ENCODE results near the gene ALAS1. TPM values are rescaled to one million over a fixed set of nuclear protein-coding genes. Genes with fewer than 3 reads are reported as not detected.

Gene ALAS1
- polyA plus RNA-seq, 1 donor (not counting 4 experiments of a cell fraction or from before 2014, with no cell fraction given), result 74.1 TPM

- peaks cover 33 to 36% of the 10 kb centered on the region in 2 experiments for H3K36me3 ChIP-seq (ENCODE audit: control insufficient read depth in 2 of 2, extremely low read depth in 1 of 2, insufficient read depth in 2 of 2, low read length in 2 of 2)
- no peak for DNase-seq (ENCODE audit: low read depth, low spot score)
- no peak overlapping the region for H3K4me2 ChIP-seq (ENCODE audit: control insufficient read depth, extremely low read depth, insufficient read depth, low read depth, low read length)
- H3K79me2 ChIP-seq (ENCODE audit: control insufficient read depth, insufficient read depth, low read length), result peaks cover 10% of the 10 kb centered on the region
- TF ChIP-seq CTCF (optimal IDR thresholded peaks at IDR 0.05 in 1 of 3, IDR thresholded peaks at IDR 0.05 in 1 of 3, conservative IDR thresholded peaks at IDR 0.05 in 1 of 3; ENCODE audit: extremely low read depth in 1 of 3, insufficient read depth in 2 of 3, low read length in 3 of 3) (no peak), EZH2 (IDR thresholded peaks at IDR 0.05; ENCODE audit: low read length) (no peak)
- no peaks in the 10 kb centered on the region for H4K20me1 ChIP-seq (ENCODE audit: control insufficient read depth, extremely low read depth, insufficient read depth, low read length)
- no peaks in the 10 kb centered on the region for H3K9me3 ChIP-seq (ENCODE audit: control insufficient read depth, low read depth, low read length)
- H2AFZ ChIP-seq (ENCODE audit: control insufficient read depth, low read length), result no peak overlapping the region
- dilution Hi-C loops (cut with MboI; ENCODE audit: extremely low pct_ligation_motif_present, low sequenced_read_pairs), result no loop called here
- H3K27ac ChIP-seq (ENCODE audit: control insufficient read depth, insufficient read depth, low read length), result no peak overlapping the region
- H3K27me3 ChIP-seq (ENCODE audit: control insufficient read depth, extremely low read depth, insufficient read depth, low read length), result no peaks in the 10 kb centered on the region
- H3K4me1 ChIP-seq (ENCODE audit: control insufficient read depth, extremely low read depth, insufficient read depth, low read length), result no peaks in the 10 kb centered on the region
- peaks cover 2% of the 10 kb centered on the region for H3K9me1 ChIP-seq (ENCODE audit: control insufficient read depth, extremely low read depth, insufficient read depth, low read length)
- no peak overlapping the region for H3K9ac ChIP-seq (ENCODE audit: control insufficient read depth, extremely low read depth, insufficient read depth, low read length)
- FAIRE-seq, result no peak
- H3K4me3 ChIP-seq (ENCODE audit: control insufficient read depth in 2 of 3, extremely low read depth in 1 of 3, insufficient read depth in 2 of 3, low read depth in 1 of 3, low read length in 3 of 3), result no peak overlapping the region
Measured at GRCh38 chr3:52227766-52228165, 29.8 kb downstream of the ALAS1 start.

- dilution Hi-C loops (cut with MboI; ENCODE audit: extremely low pct_ligation_motif_present, low sequenced_read_pairs), result no loop called here
- FAIRE-seq, result no peak
Measured at GRCh38 chr3:52228266-52228665, 30.3 kb downstream of the ALAS1 start.

More at GRCh38 chr3:52228266-52228665, 30.3 kb downstream of the ALAS1 start:
- no peak overlapping the region for H3K4me3 ChIP-seq (ENCODE audit: control insufficient read depth in 2 of 3, extremely low read depth in 1 of 3, insufficient read depth in 2 of 3, low read depth in 1 of 3, low read length in 3 of 3)
- no peaks in the 10 kb centered on the region for H3K9me1 ChIP-seq (ENCODE audit: control insufficient read depth, extremely low read depth, insufficient read depth, low read length)
- no peaks in the 10 kb centered on the region for H3K27me3 ChIP-seq (ENCODE audit: control insufficient read depth, extremely low read depth, insufficient read depth, low read length)
- peaks cover 3% of the 10 kb centered on the region for H4K20me1 ChIP-seq (ENCODE audit: control insufficient read depth, extremely low read depth, insufficient read depth, low read length)
- no peak overlapping the region for H3K4me2 ChIP-seq (ENCODE audit: control insufficient read depth, extremely low read depth, insufficient read depth, low read depth, low read length)
- peaks cover 14% of the 10 kb centered on the region for H3K79me2 ChIP-seq (ENCODE audit: control insufficient read depth, insufficient read depth, low read length)
- no peak overlapping the region for H3K9ac ChIP-seq (ENCODE audit: control insufficient read depth, extremely low read depth, insufficient read depth, low read length)
- H3K27ac ChIP-seq (ENCODE audit: control insufficient read depth, insufficient read depth, low read length), result no peak overlapping the region
- H3K4me1 ChIP-seq (ENCODE audit: control insufficient read depth, extremely low read depth, insufficient read depth, low read length), result no peaks in the 10 kb centered on the region
- no peak overlapping the region for H2AFZ ChIP-seq (ENCODE audit: control insufficient read depth, low read length)
- no peak for DNase-seq (ENCODE audit: low read depth, low spot score)
- TF ChIP-seq EZH2 (IDR thresholded peaks at IDR 0.05; ENCODE audit: low read length), result no peak
- TF ChIP-seq CTCF (optimal IDR thresholded peaks at IDR 0.05 in 1 of 3, IDR thresholded peaks at IDR 0.05 in 1 of 3, conservative IDR thresholded peaks at IDR 0.05 in 1 of 3; ENCODE audit: extremely low read depth in 1 of 3, insufficient read depth in 2 of 3, low read length in 3 of 3), result no peak
- peaks cover 33 to 36% of the 10 kb centered on the region in 2 experiments for H3K36me3 ChIP-seq (ENCODE audit: control insufficient read depth in 2 of 2, extremely low read depth in 1 of 2, insufficient read depth in 2 of 2, low read length in 2 of 2)
- H3K9me3 ChIP-seq (ENCODE audit: control insufficient read depth, low read depth, low read length), result no peaks in the 10 kb centered on the region
